Measurements from ENCODE around the gene SCO1.
"Not testable (repeated sequence)": the region's sequence is repeated elsewhere in the genome, so short reads cannot be mapped to it uniquely, and the experiment has no call there.

Gene SCO1

GRCh38 chr17:10697092-10698081, at the start of gene SCO1, which contains the start of gene ADPRM:
TSS of gene SCO1 (minus strand) at chr17:10697533. CDS start at chr17:10697507, 26 bp downstream.
TSS of gene ADPRM (plus strand) at chr17:10697594. CDS start at chr17:10704927, 7,333 bp downstream.
- DNase-seq, result peak; percentile 96

GRCh38 chr17:10745231-10745630, 47.9 kb upstream of the SCO1 start:
- DNase-seq, result no peak

GRCh38 chr17:10744501-10745000, 47.2 kb upstream of the SCO1 start:
- DNase-seq, result no peak

GRCh38 chr17:10743316-10744009, 46.1 kb upstream of the SCO1 start:
- no peak for DNase-seq

- DNase-seq, result no peak
Observed at GRCh38 chr17:10742431-10742830, 45.1 kb upstream of the SCO1 start.

- DNase-seq, result no peak
Observed at GRCh38 chr17:10741416-10742135, 44.2 kb upstream of the SCO1 start.

- no peak for DNase-seq
Observed at GRCh38 chr17:10739386-10739785, 42.1 kb upstream of the SCO1 start.

GRCh38 chr17:10738521-10739258, 41.4 kb upstream of the SCO1 start:
- no peak for DNase-seq

GRCh38 chr17:10737736-10738135, 40.4 kb upstream of the SCO1 start:
- DNase-seq, result no peak

GRCh38 chr17:10737168-10737622, 39.9 kb upstream of the SCO1 start:
- peak; percentile 46 for DNase-seq

- DNase-seq, result no peak
Observed at GRCh38 chr17:10735821-10736220, 38.5 kb upstream of the SCO1 start.

- DNase-seq, result no peak
Observed at GRCh38 chr17:10735251-10735650, 37.9 kb upstream of the SCO1 start.

GRCh38 chr17:10733666-10734065, 36.3 kb upstream of the SCO1 start:
- DNase-seq, result no peak

- DNase-seq, result not testable (repeated sequence)
Observed at GRCh38 chr17:10732121-10732520, 34.8 kb upstream of the SCO1 start.

- DNase-seq, result no peak
Observed at GRCh38 chr17:10731408-10731879, 34.1 kb upstream of the SCO1 start.

GRCh38 chr17:10730247-10730646, 32.9 kb upstream of the SCO1 start:
- not testable (repeated sequence) for DNase-seq

GRCh38 chr17:10729334-10730193, 32.2 kb upstream of the SCO1 start, which contains the start of gene TMEM220:
TSS of gene TMEM220 (minus strand) at chr17:10730023. CDS start at chr17:10729851, 172 bp downstream.
- DNase-seq, result peak; percentile 43

GRCh38 chr17:10728331-10728892, 31.1 kb upstream of the SCO1 start:
- DNase-seq, result no peak

- DNase-seq, result peak; percentile 62
Observed at GRCh38 chr17:10727192-10727591, 29.9 kb upstream of the SCO1 start.

- DNase-seq, result no peak
Observed at GRCh38 chr17:10726196-10726595, 28.9 kb upstream of the SCO1 start.

All from activated CD4-positive, alpha-beta T cell treated with anti-CD3 and anti-CD28 coated beads, Interleukin-10, Interleukin-2, amounts not matched to agents 100 ng/mL and 50 ng/mL, durations not matched to agents 16 hours and 8 hours (primary cell).